ENCODE measurements around the gene SUN1. TPM values are rescaled to one million over a fixed set of nuclear protein-coding genes. Genes with fewer than 3 reads are reported as not detected.
"Not testable (repeated sequence)": the region's sequence is repeated elsewhere in the genome, so short reads cannot be mapped to it uniquely, and the experiment has no call there.

SUN1 gene
- total RNA-seq, 1 donor from 2014 or later: 121 TPM

- peak overlapping the region; percentile 18 for H3K27ac Mint-ChIP-seq
- no peak for DNase-seq (ENCODE audit: extremely low spot score, unreplicated experiment)
- TF ChIP-seq CTCF (conservative IDR thresholded peaks at IDR 0.05): no peak
- no peaks in the 10 kb centered on the region for H3K27me3 Mint-ChIP-seq
- H3K9me3 Mint-ChIP-seq: no peaks in the 10 kb centered on the region
- no peaks in the 10 kb centered on the region for H3K4me1 Mint-ChIP-seq (ENCODE audit: unreplicated experiment)
- H3K4me3 Mint-ChIP-seq: no peak overlapping the region
- H3K36me3 Mint-ChIP-seq: peaks cover 46% of the 10 kb centered on the region
Observed at GRCh38 chr7:867406-868188, 35.3 kb downstream of the SUN1 start.

- no peaks in the 10 kb centered on the region for H3K27me3 Mint-ChIP-seq
- no peaks in the 10 kb centered on the region for H3K9me3 Mint-ChIP-seq
- H3K27ac Mint-ChIP-seq: no peak overlapping the region
- DNase-seq (ENCODE audit: extremely low spot score, unreplicated experiment): no peak
- H3K4me3 Mint-ChIP-seq: no peak overlapping the region
- H3K36me3 Mint-ChIP-seq: peaks cover 46% of the 10 kb centered on the region
- H3K4me1 Mint-ChIP-seq (ENCODE audit: unreplicated experiment): peaks cover 2% of the 10 kb centered on the region
- no peak for TF ChIP-seq CTCF (conservative IDR thresholded peaks at IDR 0.05)
Observed at GRCh38 chr7:868189-868486, 35.9 kb downstream of the SUN1 start.

- H3K9me3 Mint-ChIP-seq: no peaks in the 10 kb centered on the region
- DNase-seq (ENCODE audit: extremely low spot score, unreplicated experiment): no peak
- peaks cover 11% of the 10 kb centered on the region for H3K4me1 Mint-ChIP-seq (ENCODE audit: unreplicated experiment)
- no peak overlapping the region for H3K4me3 Mint-ChIP-seq
- TF ChIP-seq CTCF (conservative IDR thresholded peaks at IDR 0.05): no peak
- no peak overlapping the region for H3K27ac Mint-ChIP-seq
- no peaks in the 10 kb centered on the region for H3K27me3 Mint-ChIP-seq
- H3K36me3 Mint-ChIP-seq: peaks cover 48% of the 10 kb centered on the region
Observed at GRCh38 chr7:869348-869747, 37.1 kb downstream of the SUN1 start.

GRCh38 chr7:871900-872537 is 39.7 kb downstream of the SUN1 start:
- no peak overlapping the region for H3K27ac Mint-ChIP-seq
- H3K4me1 Mint-ChIP-seq (ENCODE audit: unreplicated experiment): peaks cover 11% of the 10 kb centered on the region
- H3K36me3 Mint-ChIP-seq: peaks cover 33% of the 10 kb centered on the region
- no peak overlapping the region for H3K4me3 Mint-ChIP-seq
- no peaks in the 10 kb centered on the region for H3K27me3 Mint-ChIP-seq
- no peak for TF ChIP-seq CTCF (conservative IDR thresholded peaks at IDR 0.05)
- H3K9me3 Mint-ChIP-seq: no peaks in the 10 kb centered on the region
- DNase-seq (ENCODE audit: extremely low spot score, unreplicated experiment): no peak

GRCh38 chr7:872685-873084 is 40.4 kb downstream of the SUN1 start:
- not testable (repeated sequence) for H3K4me3 Mint-ChIP-seq; H3K27ac Mint-ChIP-seq; H3K9me3 Mint-ChIP-seq; DNase-seq (ENCODE audit: extremely low spot score, unreplicated experiment); H3K27me3 Mint-ChIP-seq
- Mint-ChIP-seq H3K4me1 (ENCODE audit: unreplicated experiment) (peaks cover 11% of the 10 kb centered on the region), H3K36me3 (peaks cover 30% of the 10 kb centered on the region)

GRCh38 chr7:873367-874002 is 41.2 kb downstream of the SUN1 start:
- peak; percentile 92 for TF ChIP-seq CTCF (conservative IDR thresholded peaks at IDR 0.05)
- no peaks in the 10 kb centered on the region for H3K9me3 Mint-ChIP-seq
- no peaks in the 10 kb centered on the region for H3K27me3 Mint-ChIP-seq
- H3K4me1 Mint-ChIP-seq (ENCODE audit: unreplicated experiment): peaks cover 16% of the 10 kb centered on the region
- DNase-seq (ENCODE audit: extremely low spot score, unreplicated experiment): no peak
- H3K27ac Mint-ChIP-seq: peak overlapping the region; percentile 90
- peaks cover 30% of the 10 kb centered on the region for H3K36me3 Mint-ChIP-seq
- H3K4me3 Mint-ChIP-seq: peak overlapping the region; percentile 67
